Cortex of kidney (tissue), 1 donor: ENCODE data around the gene GOLGA3.

ENCODE experiments used
- DNase-seq: peaks from one replicate; lab custom pipeline; 2025; lab: John Stamatoyannopoulos, UW

Gene GOLGA3

DNA sequence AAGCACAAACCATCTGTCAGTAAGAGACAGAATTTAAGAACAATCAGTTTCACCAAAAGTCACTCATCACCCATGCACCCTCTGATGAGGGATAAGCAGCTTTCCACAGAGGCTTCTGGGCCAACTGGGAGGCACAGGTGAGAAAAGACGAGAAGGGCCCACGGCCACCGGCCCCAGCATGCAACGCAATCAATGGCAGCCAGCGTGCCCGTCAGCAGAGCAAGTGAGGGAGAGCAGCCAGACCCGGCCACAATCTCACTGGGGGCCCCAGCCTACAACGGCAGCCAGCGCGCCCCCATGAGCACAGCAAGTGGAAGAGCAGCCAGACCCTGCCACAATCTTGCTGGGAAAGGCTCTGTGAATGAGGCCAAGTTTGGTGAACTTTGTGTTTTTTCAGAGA lies 80.3 kb downstream of the GOLGA3 start:
- DNase-seq, result no peak

DNA sequence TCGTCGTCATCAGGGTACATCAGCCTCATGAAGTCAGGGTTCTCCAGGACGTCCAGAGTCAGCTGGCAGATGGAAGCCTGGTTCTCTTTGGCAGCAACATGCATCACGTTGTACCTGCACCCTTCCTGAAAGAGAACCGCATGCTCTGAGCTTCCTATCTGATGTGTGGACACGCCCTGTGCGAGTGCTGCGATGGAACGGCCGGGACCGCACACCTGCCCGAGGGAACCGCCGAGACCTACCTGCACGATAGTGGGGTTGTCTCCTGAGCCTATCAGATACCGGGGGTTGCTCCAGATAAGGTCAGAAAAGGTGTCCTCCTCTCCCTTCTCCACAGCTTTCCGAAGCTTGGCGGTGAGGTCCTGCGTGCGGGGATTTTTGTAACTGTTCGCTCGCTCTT lies 80.8 kb downstream of the GOLGA3 start:
- no peak for DNase-seq

DNA sequence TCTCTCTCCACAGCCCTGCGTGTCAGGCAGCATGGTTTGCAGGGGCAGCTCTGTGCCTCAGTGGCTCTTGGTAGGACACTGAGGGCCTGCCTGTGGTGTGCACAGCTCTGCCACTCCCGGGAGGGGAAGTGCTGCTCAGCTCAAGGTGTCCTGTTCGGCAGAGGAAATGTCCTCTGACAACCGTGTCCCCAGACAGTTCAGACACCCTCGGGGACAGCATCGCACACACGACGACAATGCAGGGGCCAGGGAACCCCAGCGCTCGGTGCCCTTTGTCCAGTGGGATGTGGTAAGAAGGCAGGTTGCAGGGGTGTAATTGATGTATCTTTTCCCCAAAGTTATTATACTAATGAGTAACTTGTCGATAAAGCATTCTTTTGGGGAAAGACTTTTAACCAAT lies 81.3 kb downstream of the GOLGA3 start:
- DNase-seq, result no peak

- DNase-seq, result no peak
Measured at GRCh38 chr12:132746613-132747012, 82.1 kb downstream of the GOLGA3 start.

DNA sequence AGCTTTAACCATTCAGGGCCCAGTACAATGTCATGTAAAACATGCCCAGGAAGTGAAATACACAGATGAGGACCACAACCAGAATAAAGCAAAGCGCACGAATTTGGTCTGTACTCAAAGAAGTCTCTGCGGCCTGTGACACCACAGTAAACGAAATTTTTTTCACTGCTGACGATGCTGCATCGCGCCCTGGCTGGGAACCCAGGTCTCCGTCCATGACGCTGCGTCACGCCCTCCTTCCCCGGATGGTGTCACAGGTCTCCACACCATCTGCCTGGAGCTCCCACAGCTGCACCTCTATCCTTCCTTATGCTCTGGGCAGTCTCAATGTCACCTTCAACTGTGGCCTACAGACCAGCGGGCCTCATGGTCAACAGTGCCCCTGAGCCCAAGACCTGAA lies 84.8 kb downstream of the GOLGA3 start:
- DNase-seq, result no peak

- no peak for DNase-seq
Measured at GRCh38 chr12:132741620-132742019, 87.0 kb downstream of the GOLGA3 start.

GRCh38 chr12:132740652-132741051 lies 88.0 kb downstream of the GOLGA3 start:
- DNase-seq, result no peak

- DNase-seq, result no peak
Measured at GRCh38 chr12:132740313-132740646, 88.4 kb downstream of the GOLGA3 start.

DNA sequence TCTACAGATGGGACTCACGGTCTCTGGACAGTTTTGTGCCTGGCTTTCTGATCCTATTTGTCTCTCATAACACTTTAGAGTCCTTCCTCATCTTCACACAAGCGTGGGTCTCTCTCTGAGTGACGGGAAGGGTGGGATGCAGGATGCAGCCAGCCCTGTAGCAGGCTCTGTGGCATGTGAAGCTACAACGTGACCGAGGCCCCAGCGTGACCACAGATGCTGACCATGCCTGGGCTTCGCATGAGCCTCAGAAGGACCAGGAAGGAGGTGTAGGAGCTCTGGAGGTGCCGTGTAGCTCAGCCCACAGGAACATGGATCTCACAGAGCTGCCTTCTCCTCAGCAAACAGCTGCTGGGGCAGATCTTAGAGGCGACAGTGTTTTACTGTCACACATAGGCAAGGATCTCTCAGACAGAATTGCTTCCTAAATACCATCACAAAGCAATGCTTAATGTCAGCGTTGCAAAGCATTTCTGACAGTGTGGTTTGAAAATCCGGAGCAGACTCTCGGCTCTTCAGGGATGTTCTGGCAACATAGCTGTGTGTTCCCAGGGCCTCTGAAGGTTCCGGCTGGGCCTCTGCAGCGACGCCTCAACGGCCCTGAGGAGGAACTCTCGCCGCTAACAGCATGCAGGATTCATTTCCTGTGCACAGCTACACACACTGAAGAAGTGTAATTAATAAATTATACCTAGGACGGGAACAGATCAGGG lies 88.9 kb downstream of the GOLGA3 start:
- no peak for DNase-seq

GRCh38 chr12:132736913-132737312 lies 91.8 kb downstream of the GOLGA3 start:
- DNase-seq, result no peak

DNA sequence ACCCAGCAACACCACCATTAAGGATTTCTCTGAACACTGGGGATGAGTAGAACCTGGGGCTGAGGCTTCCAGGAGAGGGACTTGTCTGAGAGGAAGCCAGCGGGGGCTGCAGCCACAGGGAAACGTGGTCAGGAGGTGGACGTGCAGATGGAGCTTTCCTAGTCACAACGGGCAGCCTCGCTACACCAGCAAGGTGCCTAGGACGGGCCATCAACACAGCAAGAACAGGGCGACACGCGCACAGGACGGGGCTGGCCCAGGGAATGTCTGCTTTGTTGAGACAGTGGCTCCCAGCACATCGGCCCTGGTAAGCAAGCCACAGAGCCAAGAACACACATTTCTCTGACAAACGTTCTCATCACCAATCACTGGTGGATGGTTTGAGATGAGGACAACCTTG lies 92.3 kb downstream of the GOLGA3 start:
- no peak for DNase-seq

DNA sequence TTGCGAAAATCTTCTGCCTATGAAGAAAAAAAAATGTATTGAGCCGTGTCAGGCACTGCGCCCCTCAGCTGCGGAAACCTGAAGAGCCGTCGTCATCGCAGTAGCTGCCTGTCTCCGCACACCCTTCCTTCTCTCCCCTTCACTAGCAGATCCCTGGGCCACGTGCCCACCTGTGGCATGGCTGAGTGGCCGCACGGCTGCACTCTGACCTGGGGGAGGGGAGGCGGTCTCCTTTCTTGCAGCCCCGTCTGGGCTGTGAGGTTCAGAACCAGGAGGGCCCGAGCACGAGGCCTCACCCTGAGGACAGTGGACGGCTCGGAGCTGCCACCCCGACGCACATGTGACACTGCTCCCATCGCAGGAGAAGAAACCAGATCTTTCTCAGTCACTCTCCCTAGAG lies 93.2 kb downstream of the GOLGA3 start:
- no peak for DNase-seq

GRCh38 chr12:132734206-132734605 lies 94.5 kb downstream of the GOLGA3 start:
- DNase-seq, result no peak

GRCh38 chr12:132731574-132731973 lies 97.1 kb downstream of the GOLGA3 start:
- DNase-seq, result no peak

DNA sequence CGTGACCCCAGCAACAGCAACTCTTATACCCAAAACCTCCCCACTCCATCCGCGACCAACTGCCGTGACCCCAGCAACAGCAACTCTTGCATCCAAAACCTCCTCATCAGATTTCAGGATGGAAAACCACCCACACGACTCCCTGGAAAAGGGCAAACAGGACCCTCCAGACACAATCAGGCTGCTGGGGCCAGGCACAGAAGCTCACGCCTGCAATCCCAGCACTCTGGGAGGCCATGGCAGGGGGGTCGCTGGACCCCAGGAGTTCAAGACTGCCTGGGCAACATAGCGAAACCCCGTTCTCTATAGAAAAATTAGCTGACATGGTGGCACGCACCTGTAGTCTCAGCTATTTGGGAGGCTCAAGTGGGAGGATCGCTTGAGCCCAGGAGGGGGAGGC lies 98.3 kb downstream of the GOLGA3 start:
- DNase-seq, result no peak

DNA sequence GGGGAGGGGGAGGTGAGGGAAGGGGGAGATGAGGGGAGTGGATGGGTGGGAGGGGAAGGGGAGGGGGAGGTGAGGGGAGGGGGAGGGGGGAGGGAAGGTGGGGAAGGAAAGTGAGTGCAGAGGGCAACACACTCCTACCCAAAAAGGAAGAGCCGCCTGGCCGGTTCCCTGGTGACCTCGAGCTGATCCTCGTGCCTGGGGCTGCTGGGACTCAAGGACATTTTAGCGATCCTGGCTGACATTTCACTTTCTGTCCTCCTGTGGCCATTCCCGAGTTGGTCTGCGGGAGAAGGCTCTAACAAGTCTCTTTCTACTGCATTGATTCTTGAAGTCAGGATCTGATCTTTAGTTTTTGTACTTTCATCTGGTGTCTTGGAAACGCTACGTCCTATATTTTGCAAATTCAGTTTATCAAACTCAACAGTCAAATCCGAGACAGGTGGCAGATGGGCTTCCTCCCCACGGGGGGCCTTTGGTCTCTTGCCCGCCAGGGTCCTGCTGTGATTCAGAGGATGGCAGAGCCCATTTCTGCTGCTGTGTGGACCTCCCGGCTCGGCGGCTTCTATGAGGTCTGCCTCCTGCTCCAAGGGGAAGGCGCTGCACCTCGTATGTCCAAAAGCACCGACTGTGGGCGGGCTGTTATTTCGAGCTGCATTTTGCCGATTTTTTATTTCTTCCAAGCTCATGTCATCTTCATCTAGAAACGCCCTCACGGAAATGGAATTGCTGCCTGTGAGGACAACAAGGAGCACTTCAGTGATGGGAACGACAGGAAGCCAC lies 98.9 kb downstream of the GOLGA3 start:
- no peak for DNase-seq

GRCh38 chr12:132728502-132728901 lies 100.2 kb downstream of the GOLGA3 start:
- DNase-seq, result no peak

GRCh38 chr12:132727091-132727794 lies 101.4 kb downstream of the GOLGA3 start:
- DNase-seq, result no peak

DNA sequence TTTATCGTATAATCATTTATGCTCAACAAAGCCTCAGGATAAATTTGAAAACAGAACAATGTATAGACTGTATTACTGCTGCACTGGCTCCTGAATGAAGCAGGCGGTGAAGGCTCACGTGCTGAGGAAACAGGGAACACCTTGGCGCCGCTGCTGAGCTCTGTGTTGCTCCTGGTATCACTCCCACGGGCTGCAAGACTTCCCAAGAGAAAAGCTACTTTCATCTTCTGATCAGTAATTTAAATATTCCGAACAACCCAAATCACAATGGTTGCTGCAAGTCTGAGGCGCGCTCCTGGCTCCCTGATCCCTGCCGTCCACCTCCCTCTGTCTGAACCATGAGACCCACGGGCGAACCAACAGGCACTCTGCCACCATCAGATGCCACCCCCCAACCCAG lies 102.3 kb downstream of the GOLGA3 start:
- no peak for DNase-seq

- no peak for DNase-seq
Measured at GRCh38 chr12:132724506-132725241, 104.0 kb downstream of the GOLGA3 start.

DNA sequence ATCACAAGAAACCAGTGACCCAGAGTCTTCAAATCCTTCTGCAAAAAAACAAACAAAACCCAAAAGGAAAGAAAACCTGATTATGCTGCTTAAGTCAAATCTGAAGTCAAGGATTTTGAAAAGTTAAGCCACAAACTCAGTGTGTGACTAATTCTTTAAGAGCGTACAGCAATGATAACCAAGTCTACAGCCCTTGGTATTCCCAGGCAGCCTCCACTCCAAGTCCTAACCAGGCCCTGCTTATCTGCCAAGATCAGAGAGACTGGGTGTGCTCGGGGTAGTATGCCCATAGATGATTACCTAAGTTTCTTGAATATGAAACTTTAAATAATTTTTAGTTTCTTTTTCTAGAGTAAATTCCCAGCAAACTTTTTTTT lies 104.9 kb downstream of the GOLGA3 start:
- DNase-seq, result no peak

GRCh38 chr12:132723015-132723763 lies 105.5 kb downstream of the GOLGA3 start:
- DNase-seq, result no peak
